Transverse colon (tissue), 3 donors: ENCODE results near the gene ELMO3.

Source experiments
- EP300 ChIP-seq: sonication (generic); formaldehyde crosslinking; IDR thresholded peaks from one replicate; pipeline ENCODE4 v1.6.1; 2017; ENCODE audit warnings: antibody characterized with exemption, low read depth
- TF ChIP-seq, protein P1 (sequence below), 5 experiments: fragments of 200-600 bp in 3 of 5; fragments of 450-650 bp in 2 of 5; sonication (generic) in 3 of 5; IDR thresholded peaks; 1 replicate in 2 of 5; 2 replicates in 3 of 5; pipeline ENCODE4 v1.5.1; 2016 to 2017; ENCODE audit warnings: antibody characterized with exemption in 5 of 5, inconsistent platforms in 3 of 5, mild to moderate bottlenecking in 2 of 5, moderate library complexity in 1 of 5

DNA sequence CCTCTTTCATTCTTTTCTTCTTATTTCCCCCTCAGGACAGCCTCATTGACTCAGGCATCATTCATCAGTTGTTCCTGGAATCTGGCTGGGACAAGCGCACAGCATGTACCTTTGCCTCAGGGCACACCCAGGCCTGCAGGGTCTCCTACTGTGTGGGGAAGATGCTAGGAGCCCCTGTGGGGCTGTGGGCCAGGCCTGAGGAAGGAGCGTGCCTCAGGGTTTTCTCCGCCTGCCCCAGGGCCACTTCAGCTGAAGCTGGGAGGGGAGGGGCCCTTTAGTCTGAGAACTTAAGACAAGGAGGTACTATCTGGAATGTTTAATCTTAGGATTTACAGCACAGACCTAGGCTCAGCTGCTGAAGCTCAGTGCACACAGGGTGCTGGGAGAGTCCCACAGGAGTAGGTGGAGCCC is 7.9 kb downstream of the ELMO3 start:
- TF ChIP-seq, protein P1, sequence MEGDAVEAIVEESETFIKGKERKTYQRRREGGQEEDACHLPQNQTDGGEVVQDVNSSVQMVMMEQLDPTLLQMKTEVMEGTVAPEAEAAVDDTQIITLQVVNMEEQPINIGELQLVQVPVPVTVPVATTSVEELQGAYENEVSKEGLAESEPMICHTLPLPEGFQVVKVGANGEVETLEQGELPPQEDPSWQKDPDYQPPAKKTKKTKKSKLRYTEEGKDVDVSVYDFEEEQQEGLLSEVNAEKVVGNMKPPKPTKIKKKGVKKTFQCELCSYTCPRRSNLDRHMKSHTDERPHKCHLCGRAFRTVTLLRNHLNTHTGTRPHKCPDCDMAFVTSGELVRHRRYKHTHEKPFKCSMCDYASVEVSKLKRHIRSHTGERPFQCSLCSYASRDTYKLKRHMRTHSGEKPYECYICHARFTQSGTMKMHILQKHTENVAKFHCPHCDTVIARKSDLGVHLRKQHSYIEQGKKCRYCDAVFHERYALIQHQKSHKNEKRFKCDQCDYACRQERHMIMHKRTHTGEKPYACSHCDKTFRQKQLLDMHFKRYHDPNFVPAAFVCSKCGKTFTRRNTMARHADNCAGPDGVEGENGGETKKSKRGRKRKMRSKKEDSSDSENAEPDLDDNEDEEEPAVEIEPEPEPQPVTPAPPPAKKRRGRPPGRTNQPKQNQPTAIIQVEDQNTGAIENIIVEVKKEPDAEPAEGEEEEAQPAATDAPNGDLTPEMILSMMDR (IDR thresholded peaks at IDR 0.05): no peak
- TF ChIP-seq EP300: no peak
